Glutamatergic neuron (in vitro differentiated cells): ENCODE data around the gene HTR1D. TPM values are rescaled to one million over a fixed set of nuclear protein-coding genes. Genes with fewer than 3 reads are reported as not detected.

ENCODE experiments used
- DNase-seq: peaks from one replicate; pipeline ENCODE4 v3.0.0; 2022
- H3K27ac Mint-ChIP-seq: one replicate; pipeline ENCODE4 v1.8.0; 2020; ENCODE audit warnings: mild to moderate bottlenecking, mixed read lengths, inconsistent platforms; ENCODE audit not compliant: unreplicated experiment
- H3K27me3 Mint-ChIP-seq: one replicate; pipeline ENCODE4 v1.8.0; 2020; ENCODE audit warnings: mild to moderate bottlenecking, moderate library complexity, mixed read lengths, inconsistent platforms; ENCODE audit not compliant: unreplicated experiment
- H3K36me3 Mint-ChIP-seq: one replicate; pipeline ENCODE4 v1.8.0; 2020; ENCODE audit warnings: mild to moderate bottlenecking, mixed read lengths, inconsistent platforms; ENCODE audit not compliant: unreplicated experiment
- H3K4me1 Mint-ChIP-seq: one replicate; pipeline ENCODE4 v1.8.0; 2020; ENCODE audit warnings: mild to moderate bottlenecking, low read depth, mixed read lengths, inconsistent platforms; ENCODE audit not compliant: unreplicated experiment
- H3K4me3 Mint-ChIP-seq: one replicate; pipeline ENCODE4 v1.8.0; 2020; ENCODE audit warnings: mild to moderate bottlenecking, mixed read lengths, inconsistent platforms; ENCODE audit not compliant: unreplicated experiment
- H3K9me3 Mint-ChIP-seq: one replicate; pipeline ENCODE4 v1.8.0; 2020; ENCODE audit warnings: mild to moderate bottlenecking, moderate library complexity, mixed read lengths, inconsistent platforms; ENCODE audit not compliant: unreplicated experiment
- total RNA-seq: library from RNA; stranded (reverse); fragmentation: NEBNext Ultra II Directional; extraction: Animal tissue kit (Norgen Biotek cat#: 25700); gene quantifications from one replicate; pipeline ENCODE4 v1.2.1, GENCODE V29; 2021; ENCODE audit not compliant: unreplicated experiment
- TF ChIP-seq, protein P1 (sequence below): fragments of 200-600 bp; sonication (generic); IDR thresholded peaks from one replicate; pipeline ENCODE4 v1.5.0; 2021; ENCODE audit not compliant: partially characterized antibody, unreplicated experiment

HTR1D gene
- total RNA-seq, 1 donor from 2014 or later = 0.20 TPM

DNA sequence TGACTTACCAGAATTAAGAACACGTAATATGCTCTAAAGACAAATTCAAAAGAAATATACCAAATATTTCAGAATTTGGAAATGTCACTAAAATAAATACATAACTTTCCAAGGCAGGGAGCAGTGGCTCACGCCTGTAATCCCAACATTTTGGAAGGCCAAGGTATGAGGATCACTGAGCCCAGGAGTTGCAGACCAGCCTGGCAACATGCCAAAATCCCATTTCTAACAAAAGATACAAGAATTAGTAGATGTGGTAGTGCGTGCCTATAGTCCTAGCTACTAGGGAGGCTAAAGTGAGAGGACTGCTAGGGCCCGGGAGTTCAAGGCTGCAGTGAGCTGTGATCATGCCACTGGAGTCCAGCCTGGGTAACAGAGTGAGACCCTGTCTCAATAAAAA, 60.4 kb downstream of the HTR1D start:
- H3K4me3 Mint-ChIP-seq = no peak overlapping the region
- H3K4me1 Mint-ChIP-seq = peaks cover 7% of the 10 kb centered on the region
- H3K36me3 Mint-ChIP-seq = no peaks in the 10 kb centered on the region
- H3K27ac Mint-ChIP-seq = no peak overlapping the region
- TF ChIP-seq, protein P1, sequence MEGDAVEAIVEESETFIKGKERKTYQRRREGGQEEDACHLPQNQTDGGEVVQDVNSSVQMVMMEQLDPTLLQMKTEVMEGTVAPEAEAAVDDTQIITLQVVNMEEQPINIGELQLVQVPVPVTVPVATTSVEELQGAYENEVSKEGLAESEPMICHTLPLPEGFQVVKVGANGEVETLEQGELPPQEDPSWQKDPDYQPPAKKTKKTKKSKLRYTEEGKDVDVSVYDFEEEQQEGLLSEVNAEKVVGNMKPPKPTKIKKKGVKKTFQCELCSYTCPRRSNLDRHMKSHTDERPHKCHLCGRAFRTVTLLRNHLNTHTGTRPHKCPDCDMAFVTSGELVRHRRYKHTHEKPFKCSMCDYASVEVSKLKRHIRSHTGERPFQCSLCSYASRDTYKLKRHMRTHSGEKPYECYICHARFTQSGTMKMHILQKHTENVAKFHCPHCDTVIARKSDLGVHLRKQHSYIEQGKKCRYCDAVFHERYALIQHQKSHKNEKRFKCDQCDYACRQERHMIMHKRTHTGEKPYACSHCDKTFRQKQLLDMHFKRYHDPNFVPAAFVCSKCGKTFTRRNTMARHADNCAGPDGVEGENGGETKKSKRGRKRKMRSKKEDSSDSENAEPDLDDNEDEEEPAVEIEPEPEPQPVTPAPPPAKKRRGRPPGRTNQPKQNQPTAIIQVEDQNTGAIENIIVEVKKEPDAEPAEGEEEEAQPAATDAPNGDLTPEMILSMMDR = no peak
- H3K27me3 Mint-ChIP-seq = peaks cover 3% of the 10 kb centered on the region
- no peak for DNase-seq
- H3K9me3 Mint-ChIP-seq = no peaks in the 10 kb centered on the region

DNA sequence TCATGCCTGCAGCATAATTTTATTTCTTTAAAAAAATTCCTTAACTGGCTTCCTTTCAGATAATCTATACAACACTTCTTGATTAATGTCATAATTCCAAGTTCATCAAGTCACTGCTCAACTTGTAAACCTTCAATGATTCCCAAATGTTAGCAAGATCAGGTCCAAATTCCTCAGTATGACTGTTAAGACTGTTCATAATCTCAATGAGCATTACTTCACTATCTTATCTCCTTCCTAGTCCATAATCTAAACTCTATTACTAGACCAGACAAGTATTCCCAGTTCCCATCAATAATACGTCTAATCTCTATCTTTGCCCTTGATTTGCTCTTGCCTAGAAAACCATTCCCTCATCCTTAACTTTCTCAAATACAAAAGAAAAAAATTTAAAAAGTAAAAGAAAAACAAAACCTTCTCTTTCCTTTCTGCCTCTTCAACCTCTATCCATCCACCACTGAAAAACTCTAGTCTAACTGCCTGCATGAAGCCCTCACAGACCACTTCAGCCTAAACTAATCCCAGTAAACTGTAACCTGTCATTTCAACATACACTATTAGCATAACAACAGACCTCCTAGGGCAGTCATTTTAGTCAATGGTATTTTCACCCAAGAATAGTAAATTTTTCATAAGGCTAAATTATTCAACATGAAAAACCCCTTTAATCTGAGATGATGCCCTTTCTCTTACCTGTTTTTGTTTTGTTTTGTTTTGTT, 64.2 kb downstream of the HTR1D start:
- Mint-ChIP-seq H3K9me3 (no peaks in the 10 kb centered on the region), H3K4me1 (peaks cover 2% of the 10 kb centered on the region), H3K36me3 (no peaks in the 10 kb centered on the region), H3K27ac (no peak overlapping the region), H3K27me3 (peaks cover 4% of the 10 kb centered on the region), H3K4me3 (no peak overlapping the region)
- no peak for DNase-seq
- TF ChIP-seq, protein P1 = no peak

DNA sequence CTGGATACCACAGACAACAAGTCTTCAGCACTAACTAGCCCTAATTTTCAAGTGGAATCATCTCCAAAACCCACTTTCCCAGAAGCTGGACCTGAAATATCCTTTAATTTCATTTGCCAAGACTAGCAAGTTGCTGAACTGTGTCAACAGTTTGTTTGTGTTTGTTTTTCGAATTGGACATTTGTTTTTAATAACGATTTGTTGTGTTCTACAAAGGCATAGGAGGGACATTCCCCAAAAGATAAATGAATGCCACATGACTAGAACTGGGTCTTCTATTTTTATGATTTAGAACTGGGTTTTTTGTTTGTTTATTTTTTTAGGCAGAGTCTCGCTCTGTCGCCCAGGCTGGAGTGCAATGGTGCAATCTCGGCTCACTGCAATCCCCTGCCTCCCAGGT, 66.6 kb downstream of the HTR1D start:
- Mint-ChIP-seq H3K4me3 (no peak overlapping the region), H3K27ac (no peak overlapping the region), H3K4me1 (peaks cover 2% of the 10 kb centered on the region), H3K27me3 (peaks cover 5% of the 10 kb centered on the region), H3K9me3 (no peaks in the 10 kb centered on the region), H3K36me3 (no peaks in the 10 kb centered on the region)
- no peak for DNase-seq
- TF ChIP-seq, protein P1 = no peak

DNA sequence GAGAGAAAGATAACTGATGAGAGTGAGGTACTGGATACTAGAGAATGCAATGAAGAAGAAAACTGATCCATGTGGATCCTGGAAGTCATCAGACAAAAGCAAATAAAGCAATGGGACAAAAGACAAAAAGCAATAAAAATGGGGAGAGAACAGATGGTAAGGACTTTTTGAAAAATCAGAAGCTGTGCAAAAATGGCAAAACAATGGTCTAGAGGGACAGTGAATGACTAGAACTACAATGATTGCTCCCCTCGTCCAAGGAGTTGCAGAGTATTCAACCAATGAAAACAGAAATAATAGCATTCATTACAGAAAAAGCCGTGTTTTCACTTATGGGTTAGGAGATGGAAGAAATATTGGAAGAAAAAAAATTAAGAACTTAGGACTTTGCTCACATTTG, 67.2 kb downstream of the HTR1D start:
- TF ChIP-seq, protein P1 = no peak
- Mint-ChIP-seq H3K27me3 (peaks cover 5% of the 10 kb centered on the region), H3K36me3 (no peaks in the 10 kb centered on the region), H3K27ac (no peak overlapping the region), H3K4me1 (peaks cover 2% of the 10 kb centered on the region), H3K4me3 (no peak overlapping the region), H3K9me3 (no peaks in the 10 kb centered on the region)
- DNase-seq = no peak

DNA sequence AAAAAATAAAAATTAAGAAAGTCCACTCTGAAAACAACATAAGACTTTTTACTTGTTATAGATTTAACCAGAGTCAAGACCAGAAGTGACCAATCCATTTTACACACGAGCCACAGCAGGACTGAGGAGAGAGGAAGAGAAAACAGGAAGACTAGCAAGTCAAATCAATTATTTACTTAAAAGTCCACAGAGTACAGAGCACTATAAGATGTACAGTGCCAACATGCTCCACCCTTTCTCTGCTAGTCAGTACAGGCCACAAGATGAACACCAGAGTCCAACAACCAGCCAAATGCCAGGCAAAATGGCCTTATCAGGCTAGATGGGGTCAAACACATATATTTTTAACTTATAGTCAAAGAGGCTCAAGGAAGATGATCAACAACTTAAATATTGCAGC, 68.2 kb downstream of the HTR1D start:
- no peaks in the 10 kb centered on the region for H3K36me3 Mint-ChIP-seq
- peaks cover 9% of the 10 kb centered on the region for H3K4me1 Mint-ChIP-seq
- H3K27me3 Mint-ChIP-seq = peaks cover 3% of the 10 kb centered on the region
- TF ChIP-seq, protein P1 = no peak
- H3K27ac Mint-ChIP-seq = no peak overlapping the region
- no peak for DNase-seq
- no peaks in the 10 kb centered on the region for H3K9me3 Mint-ChIP-seq
- no peak overlapping the region for H3K4me3 Mint-ChIP-seq
